Measurements from ENCODE around the gene LRRC46.

Gene LRRC46

GRCh38 chr17:47869114-47869513, 37.6 kb downstream of the LRRC46 start:
- TF ChIP-seq CTCF (IDR thresholded peaks at IDR 0.05; ENCODE audit: low read depth, low read length, missing control alignments) = no peak
- DNase-seq (ENCODE audit: extremely low read depth, low read depth) = no peak
- no peak overlapping the region for H3K4me3 ChIP-seq (replicated peaks; ENCODE audit: low read depth, low read length)

- no peak overlapping the region for H3K4me3 ChIP-seq (replicated peaks; ENCODE audit: low read depth, low read length)
- no peak for DNase-seq (ENCODE audit: extremely low read depth, low read depth)
- no peak for TF ChIP-seq CTCF (IDR thresholded peaks at IDR 0.05; ENCODE audit: low read depth, low read length, missing control alignments)
Observed at GRCh38 chr17:47870056-47870455, 38.6 kb downstream of the LRRC46 start.

GRCh38 chr17:47871048-47871447, 39.6 kb downstream of the LRRC46 start:
- no peak for DNase-seq (ENCODE audit: extremely low read depth, low read depth)
- H3K4me3 ChIP-seq (replicated peaks; ENCODE audit: low read depth, low read length) = no peak overlapping the region
- TF ChIP-seq CTCF (IDR thresholded peaks at IDR 0.05; ENCODE audit: low read depth, low read length, missing control alignments) = no peak

- TF ChIP-seq CTCF (IDR thresholded peaks at IDR 0.05; ENCODE audit: low read depth, low read length, missing control alignments) = no peak
- H3K4me3 ChIP-seq (replicated peaks; ENCODE audit: low read depth, low read length) = no peak overlapping the region
- DNase-seq (ENCODE audit: extremely low read depth, low read depth) = no peak
Observed at GRCh38 chr17:47872019-47872650, 40.7 kb downstream of the LRRC46 start.

- no peak overlapping the region for H3K4me3 ChIP-seq (replicated peaks; ENCODE audit: low read depth, low read length)
- no peak for TF ChIP-seq CTCF (IDR thresholded peaks at IDR 0.05; ENCODE audit: low read depth, low read length, missing control alignments)
- no peak for DNase-seq (ENCODE audit: extremely low read depth, low read depth)
Observed at GRCh38 chr17:47872651-47873161, 41.2 kb downstream of the LRRC46 start.

GRCh38 chr17:47873200-47874090, 42.0 kb downstream of the LRRC46 start:
- DNase-seq (ENCODE audit: extremely low read depth, low read depth) = no peak
- TF ChIP-seq CTCF (IDR thresholded peaks at IDR 0.05; ENCODE audit: low read depth, low read length, missing control alignments) = no peak
- H3K4me3 ChIP-seq (replicated peaks; ENCODE audit: low read depth, low read length) = no peak overlapping the region
